Esophagus muscularis mucosa (tissue), 3 donors: ENCODE data around the gene CFAP54.

Experiments
- EP300 ChIP-seq: sonication (generic); formaldehyde crosslinking; IDR thresholded peaks from one replicate; pipeline ENCODE4 v1.6.1; 2017; ENCODE audit warnings: antibody characterized with exemption
- TF ChIP-seq, protein P1 (sequence below), 3 experiments: fragments of 200-600 bp in 2 of 3; fragments of 450-650 bp in 1 of 3; sonication (generic) in 2 of 3; IDR thresholded peaks; one replicate each; pipeline ENCODE4 v1.5.1; 2017 to 2019; ENCODE audit warnings: antibody characterized with exemption in 3 of 3, mild to moderate bottlenecking in 2 of 3, moderate library complexity in 1 of 3

DNA sequence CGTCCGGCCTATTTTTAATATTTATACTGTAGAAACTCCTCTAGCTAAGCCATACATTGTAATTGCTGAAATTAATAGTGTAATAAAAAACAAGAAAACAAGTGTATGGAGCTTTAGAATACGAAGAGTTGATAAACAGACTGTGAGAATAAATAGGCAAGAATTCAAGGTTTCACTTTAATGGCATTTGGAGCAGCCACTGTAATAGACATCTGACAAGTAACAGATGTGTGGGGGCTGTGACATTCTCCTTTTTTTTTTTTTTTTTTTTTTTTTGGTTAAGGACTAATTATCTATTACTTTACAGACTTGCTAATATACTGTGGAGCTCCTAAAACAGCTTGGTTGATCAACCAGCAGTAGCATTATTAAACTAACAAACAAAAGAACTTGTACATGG is 42.1 kb upstream of the CFAP54 start:
- TF ChIP-seq, protein P1, sequence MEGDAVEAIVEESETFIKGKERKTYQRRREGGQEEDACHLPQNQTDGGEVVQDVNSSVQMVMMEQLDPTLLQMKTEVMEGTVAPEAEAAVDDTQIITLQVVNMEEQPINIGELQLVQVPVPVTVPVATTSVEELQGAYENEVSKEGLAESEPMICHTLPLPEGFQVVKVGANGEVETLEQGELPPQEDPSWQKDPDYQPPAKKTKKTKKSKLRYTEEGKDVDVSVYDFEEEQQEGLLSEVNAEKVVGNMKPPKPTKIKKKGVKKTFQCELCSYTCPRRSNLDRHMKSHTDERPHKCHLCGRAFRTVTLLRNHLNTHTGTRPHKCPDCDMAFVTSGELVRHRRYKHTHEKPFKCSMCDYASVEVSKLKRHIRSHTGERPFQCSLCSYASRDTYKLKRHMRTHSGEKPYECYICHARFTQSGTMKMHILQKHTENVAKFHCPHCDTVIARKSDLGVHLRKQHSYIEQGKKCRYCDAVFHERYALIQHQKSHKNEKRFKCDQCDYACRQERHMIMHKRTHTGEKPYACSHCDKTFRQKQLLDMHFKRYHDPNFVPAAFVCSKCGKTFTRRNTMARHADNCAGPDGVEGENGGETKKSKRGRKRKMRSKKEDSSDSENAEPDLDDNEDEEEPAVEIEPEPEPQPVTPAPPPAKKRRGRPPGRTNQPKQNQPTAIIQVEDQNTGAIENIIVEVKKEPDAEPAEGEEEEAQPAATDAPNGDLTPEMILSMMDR (IDR thresholded peaks at IDR 0.05) = no peak
- no peak for TF ChIP-seq EP300
